ENCODE results near the gene GHRL.
"Not testable (repeated sequence)": the region's sequence is repeated elsewhere in the genome, so short reads cannot be mapped to it uniquely, and the experiment has no call there.

Gene GHRL

DNA sequence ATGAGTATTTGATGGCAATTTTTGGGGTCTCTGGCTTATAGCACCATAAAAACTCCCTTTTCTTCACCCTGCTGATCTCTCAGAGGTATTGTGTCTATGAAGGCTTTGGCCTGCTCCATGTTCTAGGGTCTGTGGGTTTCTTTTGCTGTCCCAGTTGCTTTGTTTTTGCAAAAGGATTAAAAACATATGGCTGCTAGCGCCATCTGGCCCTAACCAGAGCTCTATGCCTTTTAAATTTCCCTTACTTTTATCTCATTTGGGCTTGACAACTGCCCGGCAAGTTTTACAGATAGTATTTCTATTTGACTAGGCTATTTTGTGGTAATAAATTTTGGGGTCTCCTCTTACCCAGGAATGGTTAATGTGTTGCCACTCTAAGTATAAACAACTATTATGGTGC, 6.4 kb upstream of the GHRL start:
- no peak for DNase-seq (ENCODE audit: low read depth)

DNA sequence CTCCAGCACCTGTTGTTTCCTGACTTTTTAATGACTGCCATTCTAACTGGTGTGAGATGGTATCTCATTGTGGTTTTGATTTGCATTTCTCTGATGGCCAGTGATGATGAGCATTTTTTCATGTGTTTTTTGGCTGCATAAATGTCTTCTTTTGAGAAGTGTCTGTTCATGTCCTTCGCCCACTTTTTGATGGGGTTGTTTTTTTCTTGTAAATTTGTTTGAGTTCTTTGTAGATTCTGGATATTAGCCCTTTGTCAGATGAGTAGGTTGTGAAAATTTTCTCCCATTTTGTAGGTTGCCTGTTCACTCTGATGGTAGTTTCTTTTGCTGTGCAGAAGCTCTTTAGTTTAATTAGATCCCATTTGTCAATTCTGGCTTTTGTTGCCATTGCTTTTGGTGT, 5.3 kb upstream of the GHRL start:
- not testable (repeated sequence) for DNase-seq (ENCODE audit: low read depth)

DNA sequence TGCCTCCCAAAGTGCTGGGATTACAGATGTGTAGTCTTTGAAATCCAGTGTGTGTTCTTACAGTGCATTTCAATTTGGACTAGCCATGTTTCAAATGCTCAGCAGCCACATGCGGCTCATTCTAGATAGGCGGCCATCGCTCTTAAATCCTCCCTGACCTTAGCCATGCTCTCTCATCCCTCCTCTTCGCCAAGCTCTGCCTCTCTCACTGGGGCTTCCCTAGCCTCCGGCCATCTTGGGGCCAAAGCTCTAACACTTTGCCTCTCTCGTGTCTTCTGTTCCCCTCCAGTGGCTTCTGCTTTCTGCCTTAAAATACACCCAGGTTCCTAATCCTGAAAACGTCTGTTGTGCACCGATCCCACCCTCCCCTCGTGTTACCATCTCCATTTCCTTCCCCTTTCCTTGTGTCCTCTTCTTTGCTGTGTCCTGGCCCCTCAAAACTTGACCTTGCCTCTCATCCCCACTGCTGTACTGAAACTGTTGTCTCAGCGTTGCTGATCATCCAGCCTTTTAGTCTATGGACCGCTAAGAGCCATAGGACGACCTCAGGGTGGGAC, 1.4 kb upstream of the GHRL start:
- DNase-seq (ENCODE audit: low read depth), result no peak

DNA sequence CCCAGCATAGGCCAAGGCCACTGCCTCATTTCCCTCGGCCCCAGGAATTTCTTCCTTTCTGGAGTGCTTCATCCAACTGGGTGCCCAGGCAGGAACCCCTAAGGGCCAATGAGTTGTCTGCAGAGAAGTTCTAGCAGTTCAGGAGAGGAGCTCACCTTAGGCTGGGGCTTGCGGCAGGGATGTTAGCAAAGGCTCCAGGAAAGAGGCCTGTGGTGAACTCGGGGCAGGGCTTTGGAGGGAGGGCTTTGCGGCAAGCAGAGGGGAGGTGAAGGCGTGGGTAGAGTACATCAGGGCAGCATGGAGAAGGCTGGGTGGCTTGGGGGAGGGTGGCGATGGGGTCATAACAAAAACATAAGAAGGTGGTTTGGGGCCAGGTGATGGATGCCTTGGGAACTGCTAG, 1.1 kb downstream of the GHRL start:
- DNase-seq (ENCODE audit: low read depth), result no peak

DNA sequence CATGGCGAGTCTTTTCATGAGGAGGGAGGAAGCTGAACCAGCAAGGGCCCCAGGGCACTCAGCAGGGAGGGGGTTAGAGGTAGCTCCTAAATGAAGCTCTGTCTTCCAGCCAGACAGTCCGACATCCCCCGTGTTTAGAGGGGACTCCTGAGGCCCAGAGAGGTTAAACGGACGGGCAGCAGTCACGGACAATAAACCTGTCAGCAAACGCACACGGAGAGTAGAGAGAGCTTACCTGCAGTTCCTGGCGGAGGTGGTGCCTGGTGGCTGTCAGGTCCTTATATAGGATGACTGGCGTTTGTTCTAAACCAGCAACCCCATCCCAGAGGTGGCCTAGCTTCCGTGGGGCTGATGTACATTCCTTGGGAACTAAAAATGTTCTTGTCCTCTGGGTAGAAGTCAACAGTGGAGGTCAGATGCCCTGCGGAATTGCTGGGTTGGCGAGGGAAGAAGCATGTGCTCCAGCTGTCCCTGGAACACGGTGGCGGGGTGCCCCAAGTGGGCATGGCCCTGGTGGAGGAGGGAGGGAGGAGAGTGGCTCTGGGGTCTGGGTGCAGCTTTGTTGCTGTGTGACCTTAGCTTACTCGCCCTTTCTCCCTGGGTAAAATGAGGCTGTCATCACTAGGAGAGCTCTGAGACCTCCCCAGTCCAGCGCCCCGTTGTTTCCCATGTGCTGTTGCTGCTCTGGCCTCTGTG, 2.1 kb downstream of the GHRL start:
- no peak for DNase-seq (ENCODE audit: low read depth)

DNA sequence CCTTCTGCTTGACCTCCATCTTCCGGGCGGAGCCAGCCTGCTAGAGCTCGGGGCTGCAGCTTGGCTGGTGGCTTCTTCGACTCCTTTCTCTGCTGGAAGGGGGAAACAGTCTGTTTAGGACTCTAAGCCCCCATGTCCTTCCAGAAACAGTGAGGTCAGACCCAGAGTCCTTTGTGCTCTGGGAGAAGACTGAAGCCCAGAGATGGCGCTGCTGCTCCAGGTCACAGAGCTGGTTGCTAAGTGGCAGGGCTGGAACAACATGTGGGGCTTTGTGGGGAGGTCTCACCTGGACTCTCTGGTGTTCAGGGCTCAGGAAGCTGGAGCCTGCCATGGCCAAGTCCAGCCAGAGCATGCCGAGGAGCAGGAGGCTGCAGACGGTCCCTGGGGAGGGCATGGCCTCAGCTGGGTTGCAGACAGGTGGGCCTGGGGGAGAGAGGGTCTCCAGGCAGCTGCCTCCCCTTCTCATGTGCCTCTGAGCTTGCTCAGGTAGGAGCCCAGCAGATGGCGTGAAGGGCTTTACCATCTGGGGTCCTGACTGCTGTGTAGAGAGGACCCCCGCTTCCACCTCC, 2.9 kb downstream of the GHRL start:
- DNase-seq (ENCODE audit: low read depth), result no peak

DNA sequence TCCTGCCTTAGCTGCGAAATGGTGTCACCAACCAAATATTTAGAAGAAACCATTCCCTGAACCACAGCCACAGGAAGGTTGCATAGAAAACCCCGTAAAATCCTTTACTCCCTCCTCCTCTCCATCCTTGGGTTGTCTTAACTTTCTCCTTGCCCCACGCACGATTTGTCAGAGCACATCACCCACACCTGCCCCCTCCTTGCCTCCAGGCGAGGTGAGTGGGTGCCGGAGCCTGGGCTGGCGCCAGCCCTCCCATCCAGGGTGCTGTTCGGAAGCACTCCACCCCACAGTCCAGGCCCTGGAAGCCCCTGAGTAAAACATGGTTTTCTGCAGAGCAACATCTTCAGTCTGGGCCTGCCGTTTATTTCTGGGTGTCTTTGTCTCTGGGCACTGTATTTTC, 3.7 kb downstream of the GHRL start:
- no peak for DNase-seq (ENCODE audit: low read depth)

DNA sequence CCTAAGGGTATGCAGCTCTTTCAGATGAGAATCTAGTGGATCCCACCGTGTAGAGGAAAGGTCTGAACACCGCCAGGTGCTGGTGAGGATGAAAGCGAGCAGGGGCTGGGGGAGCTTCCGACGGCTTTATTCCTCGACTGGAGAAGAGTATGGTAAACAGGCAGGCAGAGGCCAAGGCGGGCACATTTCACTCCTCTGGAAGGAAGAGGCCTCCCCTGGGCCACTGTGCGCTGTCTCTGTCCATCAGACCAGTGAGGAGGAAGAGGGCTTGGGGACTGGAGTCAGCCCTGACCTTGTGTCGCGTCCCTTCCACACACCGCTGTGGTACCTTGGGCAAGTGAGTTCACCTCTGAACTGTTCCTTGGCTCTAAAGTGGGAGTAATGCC, 4.2 kb downstream of the GHRL start:
- DNase-seq (ENCODE audit: low read depth), result no peak

DNA sequence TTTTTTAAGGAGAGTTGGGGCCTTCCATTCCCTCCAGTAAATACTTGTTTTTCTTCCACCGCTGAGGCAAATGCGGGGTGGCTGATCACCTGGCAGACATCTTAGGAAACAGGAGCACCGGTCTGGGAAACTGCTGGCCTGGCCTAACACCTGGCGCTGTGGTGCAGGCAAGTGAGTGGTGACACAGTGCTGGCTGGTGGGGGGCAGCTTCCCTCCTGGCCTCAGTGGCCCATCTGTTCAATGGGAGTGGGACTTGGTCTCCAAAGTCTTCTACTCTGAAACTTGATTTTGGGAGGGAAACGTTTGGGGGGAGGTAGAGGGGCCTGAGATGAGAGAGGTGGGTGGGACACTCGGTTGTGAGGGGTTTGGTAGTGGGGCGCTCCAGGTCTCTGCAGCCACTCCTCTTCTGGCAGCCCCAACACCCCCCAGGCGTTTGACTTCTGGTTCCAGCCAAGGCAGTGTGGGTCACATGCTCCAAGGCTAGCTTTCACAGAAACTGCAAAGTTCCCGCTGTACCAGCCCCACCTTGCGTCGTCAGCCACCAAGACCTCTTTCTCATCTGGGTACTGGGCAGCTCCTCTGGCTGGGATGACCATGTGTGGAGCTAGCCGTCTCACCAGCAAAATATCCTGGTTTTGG, 4.7 kb downstream of the GHRL start:
- no peak for DNase-seq (ENCODE audit: low read depth)

DNA sequence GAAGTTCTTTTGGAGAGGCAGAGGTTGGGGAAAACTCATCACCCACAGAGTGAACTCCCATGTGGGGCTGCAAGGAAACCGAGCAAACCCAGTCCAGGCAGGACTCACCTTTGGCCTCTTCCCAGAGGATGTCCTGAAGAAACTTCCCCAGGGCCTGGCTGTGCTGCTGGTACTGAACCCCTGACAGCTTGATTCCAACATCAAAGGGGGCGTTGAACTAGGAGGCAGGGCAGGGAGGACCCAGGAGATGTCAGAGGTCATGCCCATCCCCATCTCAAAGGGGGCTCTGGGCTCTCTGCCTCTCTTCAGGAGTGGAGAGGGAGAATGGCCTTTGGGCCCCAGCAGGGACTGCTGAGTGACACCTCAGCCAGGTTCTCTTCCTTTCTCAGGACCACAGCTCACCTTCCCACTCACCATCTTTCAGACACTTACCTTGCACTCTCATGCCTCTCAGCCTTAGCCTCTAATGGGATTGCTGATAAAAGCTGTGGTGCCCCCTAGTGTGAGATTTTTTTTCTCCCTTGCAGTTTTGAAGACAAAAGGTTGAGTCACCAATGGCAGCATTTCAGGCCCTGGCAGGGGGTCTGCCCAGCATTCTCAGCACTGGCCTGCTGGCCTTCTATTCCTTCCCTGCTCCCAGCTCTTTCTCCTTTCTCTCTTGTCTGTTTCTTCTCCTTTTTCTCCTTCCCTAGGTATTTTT, 6.0 kb downstream of the GHRL start:
- no peak for DNase-seq (ENCODE audit: low read depth)

DNA sequence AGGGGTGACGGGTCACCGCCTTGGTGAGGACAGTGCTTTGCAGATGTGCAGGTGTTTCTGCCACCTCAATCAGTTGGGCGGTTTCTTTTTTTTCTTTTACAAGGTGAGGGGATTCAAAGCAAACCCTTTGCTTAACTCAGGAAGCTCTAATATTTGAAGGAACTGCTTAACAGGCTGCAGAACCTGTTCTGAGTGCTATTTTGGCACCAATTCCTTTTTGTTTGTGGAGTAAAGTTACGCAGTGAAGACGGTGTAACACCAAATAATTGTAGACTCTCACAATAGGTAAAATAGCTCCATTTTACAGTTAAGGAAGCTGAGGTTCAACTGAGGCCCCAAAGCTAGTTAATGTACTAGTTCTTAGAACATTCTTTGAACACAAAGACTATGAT, 6.6 kb downstream of the GHRL start:
- no peak for DNase-seq (ENCODE audit: low read depth)

DNA sequence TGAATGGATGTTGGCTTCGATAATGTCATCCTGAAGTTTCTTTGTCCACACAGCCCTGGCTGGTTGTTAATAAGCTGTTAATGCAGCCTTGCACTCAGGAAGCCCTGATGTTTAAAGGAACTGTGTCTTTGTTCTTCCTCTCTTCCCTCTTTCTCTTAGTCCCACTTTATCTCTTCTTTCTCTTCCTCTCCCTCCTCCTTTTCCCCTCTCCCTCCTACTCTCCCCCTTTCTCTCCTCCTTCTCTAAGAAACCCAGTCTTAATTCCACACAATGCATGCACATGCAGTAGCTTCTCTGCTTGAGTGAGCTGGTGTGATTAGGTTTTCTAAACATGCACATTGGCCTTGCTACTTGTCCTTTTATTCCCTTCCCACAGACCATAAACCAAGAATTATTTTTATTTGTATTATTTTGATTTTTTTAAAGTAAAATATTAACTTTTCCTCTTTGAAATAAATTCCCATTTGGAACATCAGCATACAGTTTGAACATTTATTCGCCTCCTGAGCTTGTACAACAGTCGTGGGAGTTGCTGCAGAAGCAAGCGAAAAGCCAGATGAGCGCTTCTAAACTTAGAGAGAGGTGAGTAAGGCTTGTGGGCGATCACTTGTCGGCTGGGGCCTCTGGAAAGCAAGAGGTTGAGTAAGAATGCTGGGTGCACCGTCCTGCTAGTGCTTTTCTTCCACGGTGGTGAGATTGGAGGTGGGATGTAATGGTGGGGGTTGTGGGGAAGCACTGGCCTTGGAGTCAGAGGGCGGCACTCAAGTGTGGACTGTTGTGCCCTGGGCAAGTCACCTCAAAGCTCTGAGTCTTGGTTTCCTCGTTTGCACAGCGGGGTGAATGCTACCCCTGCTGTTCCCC, 7.2 kb downstream of the GHRL start:
- no peak for DNase-seq (ENCODE audit: low read depth)

DNA sequence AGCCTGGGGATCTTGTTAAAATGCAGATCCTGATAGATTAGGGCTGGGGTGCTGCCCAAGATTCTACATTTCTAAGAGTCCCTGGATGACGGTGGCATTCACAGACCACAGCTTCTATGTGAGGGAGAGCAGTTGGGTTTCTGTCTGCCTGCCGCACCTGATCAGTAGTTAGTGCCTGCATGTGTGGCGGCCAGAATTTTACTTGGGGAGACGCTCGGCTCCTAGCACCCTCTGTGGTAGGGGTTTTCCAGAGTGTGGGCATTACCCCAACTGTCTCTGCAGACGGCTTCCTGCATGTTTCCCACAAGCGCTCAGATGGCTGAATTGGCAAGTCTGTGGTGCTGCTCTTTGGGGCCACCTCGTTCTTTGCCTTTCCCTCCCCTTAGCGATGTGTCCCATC, 8.3 kb downstream of the GHRL start:
- no peak for DNase-seq (ENCODE audit: low read depth)

DNA sequence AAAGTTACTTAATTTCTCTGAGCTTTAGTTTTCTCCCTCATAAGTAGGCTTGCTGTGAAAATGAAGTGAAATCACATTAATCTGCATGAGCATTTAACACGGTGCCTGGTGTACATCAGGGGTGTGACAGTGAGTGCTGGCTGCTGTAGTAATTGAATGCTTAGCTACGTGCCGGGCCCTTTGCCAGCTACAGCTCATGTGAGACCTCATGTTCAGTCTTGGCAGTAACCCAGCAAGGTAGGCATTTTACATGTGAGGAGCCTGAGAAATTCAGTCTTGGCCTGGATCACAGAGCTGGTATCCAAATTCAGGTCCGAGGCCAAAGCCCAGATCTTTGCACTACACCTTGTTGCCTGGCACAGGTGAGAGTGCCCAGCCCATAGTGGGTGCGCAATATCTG, 9.1 kb downstream of the GHRL start:
- DNase-seq (ENCODE audit: low read depth), result no peak

DNA sequence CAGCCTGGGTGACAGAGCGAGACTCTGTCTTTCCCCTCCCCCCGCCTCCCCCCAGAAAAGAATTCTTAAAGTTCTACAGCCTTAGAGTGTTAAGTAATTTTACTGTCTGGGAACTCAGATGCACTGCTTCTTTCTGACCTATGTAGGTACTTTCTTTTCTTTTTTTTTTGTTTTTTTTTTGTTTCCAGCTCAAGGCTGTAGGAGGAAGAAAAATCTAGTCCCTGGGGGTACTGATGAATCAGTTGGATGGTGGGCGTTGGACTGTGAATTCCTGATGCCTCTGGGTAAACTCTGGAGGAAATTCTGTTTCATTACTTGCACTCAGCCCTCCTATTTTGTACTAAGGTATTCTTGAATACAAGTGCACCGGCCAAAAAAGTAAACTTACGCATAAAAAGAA, 10.8 kb downstream of the GHRL start:
- DNase-seq (ENCODE audit: low read depth), result no peak

DNA sequence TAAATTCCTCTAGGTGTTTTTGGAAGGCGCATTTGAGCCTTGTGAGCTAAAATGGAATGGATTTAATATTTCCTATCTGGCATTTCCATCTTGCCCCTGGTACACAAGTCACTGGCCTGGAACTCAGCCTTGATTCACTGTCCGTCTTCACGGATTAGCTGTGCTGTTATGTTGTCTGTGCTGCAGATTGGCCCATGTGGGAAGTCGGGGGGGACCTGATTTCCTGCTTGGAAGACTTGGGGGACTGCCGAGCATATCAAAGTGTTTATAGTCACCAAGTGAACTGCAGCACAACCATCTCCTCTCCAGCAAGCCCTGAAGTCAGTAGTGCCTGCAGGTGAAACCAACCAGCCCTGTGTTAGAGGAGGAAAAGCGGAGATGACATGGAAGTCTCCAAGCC, 12.2 kb downstream of the GHRL start:
- DNase-seq (ENCODE audit: low read depth), result no peak

DNA sequence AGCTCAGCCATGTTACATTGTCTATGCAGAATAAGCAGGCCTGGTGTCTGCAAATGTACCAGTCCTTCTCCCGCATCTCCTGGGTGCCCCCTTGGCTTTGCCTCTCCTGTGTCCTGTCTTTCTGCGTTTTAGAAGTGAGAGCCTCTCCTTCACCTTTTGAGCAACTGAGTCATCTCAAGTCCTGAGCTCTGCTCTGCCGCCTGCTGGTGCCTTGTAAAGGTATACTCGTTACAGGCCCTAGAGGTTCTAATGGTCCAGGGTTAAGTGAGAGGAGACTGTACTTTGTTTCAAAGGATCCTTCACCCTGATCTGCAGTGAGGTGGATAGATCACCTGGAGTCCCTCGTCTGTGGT, 12.6 kb downstream of the GHRL start:
- DNase-seq (ENCODE audit: low read depth), result no peak

DNA sequence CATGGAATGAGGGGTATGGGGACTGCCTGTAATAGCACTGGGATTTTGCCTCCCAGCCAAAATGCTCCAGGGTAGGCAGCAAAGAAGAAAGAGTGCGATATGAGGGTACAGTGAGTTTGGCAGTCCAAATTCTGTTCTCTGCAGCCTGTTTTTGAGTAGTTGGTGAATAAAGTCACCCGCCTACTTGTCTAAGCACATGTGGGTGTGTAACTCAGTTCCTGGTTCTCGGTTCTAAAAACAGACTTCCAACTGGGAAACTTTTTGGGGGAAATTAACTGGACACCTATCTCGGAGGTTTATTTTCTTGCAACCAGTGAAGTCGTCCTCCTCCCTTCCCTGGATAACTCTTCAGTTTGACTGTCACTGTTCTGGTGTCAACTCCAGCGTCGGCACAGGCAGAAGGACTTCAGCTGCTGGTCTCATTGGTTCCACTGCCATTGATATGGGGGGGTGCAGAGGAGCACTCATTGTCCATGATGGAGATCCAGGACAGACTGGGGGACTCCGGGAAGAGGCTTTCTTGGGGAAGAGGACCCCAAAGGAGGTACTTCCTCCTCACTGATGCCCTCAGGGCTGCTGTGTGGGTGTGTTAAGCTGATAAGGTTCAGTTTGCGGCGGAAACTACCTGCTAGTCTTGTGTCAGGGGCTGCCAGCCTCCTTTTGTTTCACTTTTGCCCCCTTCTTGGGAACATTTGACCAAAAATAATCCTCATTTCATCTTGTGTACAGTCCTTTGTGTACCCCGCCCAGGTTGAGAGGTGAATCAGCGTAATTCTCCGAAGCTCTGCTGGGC, 13.2 kb downstream of the GHRL start:
- no peak for DNase-seq (ENCODE audit: low read depth)

DNA sequence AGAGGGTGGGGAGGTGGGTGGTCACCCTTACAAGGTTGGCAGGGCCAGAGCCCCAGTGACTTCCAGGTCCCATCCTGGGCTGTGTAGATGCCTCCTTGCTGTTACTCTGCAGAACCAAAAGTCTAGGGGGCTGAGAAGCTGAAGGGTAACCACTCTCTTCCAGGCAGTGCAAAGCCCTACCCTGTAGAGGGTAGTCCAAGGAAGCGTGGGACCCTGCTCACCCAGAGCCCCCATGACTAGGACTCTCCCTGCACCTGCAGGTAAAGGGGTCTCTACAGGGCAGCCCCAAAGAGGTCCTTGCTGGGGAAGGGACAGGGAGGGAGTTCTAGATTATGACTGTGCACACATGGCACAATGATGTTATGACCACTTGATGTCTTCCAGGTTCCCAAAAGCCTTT, 14.2 kb downstream of the GHRL start:
- no peak for DNase-seq (ENCODE audit: low read depth)

DNA sequence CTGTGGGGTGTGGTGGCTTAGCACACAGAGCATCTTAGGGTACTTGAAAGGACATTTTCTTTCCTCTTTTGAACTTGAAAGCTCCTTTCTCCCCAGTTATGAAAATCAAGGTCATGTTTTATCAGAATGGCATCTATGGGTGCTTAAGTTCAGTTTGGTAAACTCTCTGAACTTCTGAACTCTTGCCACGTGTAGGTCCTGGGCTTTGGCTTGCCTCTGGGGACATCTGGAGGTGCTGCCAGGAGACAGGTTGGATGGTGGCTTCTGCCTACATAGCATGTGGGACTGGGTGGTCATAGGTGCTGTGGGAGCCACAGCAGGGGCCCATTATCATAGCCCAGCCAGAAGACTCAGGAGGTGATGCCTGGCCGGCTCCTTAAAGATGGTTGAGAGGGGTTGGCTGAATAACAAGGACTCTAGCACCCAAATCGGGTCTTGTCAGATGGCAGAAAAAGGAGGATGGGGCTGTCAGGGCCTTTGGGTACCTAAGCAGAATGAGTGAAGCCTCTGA, 15.6 kb downstream of the GHRL start:
- no peak for DNase-seq (ENCODE audit: low read depth)

DNA sequence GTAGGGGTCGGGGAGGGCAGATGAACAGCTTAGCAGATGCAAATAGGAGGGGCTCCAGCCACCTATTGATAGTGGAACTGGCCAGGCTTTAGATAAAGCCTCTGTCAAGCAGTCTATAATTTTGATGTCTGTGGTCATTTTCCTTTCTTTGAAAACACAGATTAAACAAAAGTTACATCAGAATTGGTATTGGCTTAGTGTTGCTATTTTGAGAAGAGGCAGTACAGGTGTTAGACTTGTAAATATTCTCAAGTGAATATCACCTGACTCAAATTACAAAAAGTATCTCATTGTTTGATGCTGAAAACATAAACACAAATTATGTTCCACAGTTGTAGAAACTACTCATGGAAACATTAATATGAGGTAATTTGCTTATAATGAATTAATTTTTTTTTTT, 18.1 kb downstream of the GHRL start:
- no peak for DNase-seq (ENCODE audit: low read depth)

Measured in GM04504 (cell line).